K562 (cell line): ENCODE measurements around the gene GYG2. TPM values are rescaled to one million over a fixed set of nuclear protein-coding genes. Genes with fewer than 3 reads are reported as not detected.

ENCODE experiments used
- ATAC-seq: fragments of 200-7000 bp; cut with Tn5 transposase; 3 replicates; pipeline ENCODE4 v1.9.1; 2020; ENCODE audit warnings: moderate library complexity
- BruUV-seq: library from RNA; stranded (reverse); fragments of 400-500 nt; replicated peaks from 2 replicates; lab custom pipeline; 2021; lab: Mats Ljungman, UMichigan
- CTCF ChIA-PET: fragments of 300-600 bp; formaldehyde crosslinking; extraction: SDS; loops from one replicate; lab custom pipeline; 2021; ENCODE audit warnings: low intra/inter-chr PET ratio; lab: Yijun Ruan, JAX
- POLR2A ChIA-PET: fragments of 300-600, 350-650 bp; sonication (Branson Sonifier 250); formaldehyde crosslinking; extraction: SDS; loops from one replicate; lab custom pipeline; 2021; ENCODE audit warnings: antibody characterized with exemption, inconsistent platforms; lab: Yijun Ruan, JAX
- DNase-seq, 4 experiments: peaks; one replicate each; pipeline versions ENCODE4 v3.0.0 to v3.0.0-alpha.2; 2011 to 2018; ENCODE audit warnings: low spot score in 3 of 4, mixed read lengths in 3 of 4; ENCODE audit errors: extremely low read depth in 1 of 4
- FAIRE-seq: peaks from 2 replicates; lab custom pipeline; 2011; peaks lifted over from hg19 to GRCh38; lab: Jason Lieb, UNC
- H2AFZ ChIP-seq: 2 replicates; pipeline ENCODE4 v1.6.0; 2011; ENCODE audit warnings: low read depth, low read length, control low read depth, inconsistent platforms
- H3K27ac ChIP-seq: fragments of 200-600 bp; 3 replicates; pipeline ENCODE4 v1.8.0; 2011; ENCODE audit warnings: low read depth, mild to moderate bottlenecking, control low read depth, inconsistent platforms, low read length, moderate library complexity, mixed read lengths; ENCODE audit errors: extremely low read depth
- H3K27me3 ChIP-seq, 2 experiments: fragments of 300-600 bp in 1 of 2; 2 replicates in 1 of 2; 3 replicates in 1 of 2; pipeline versions ENCODE4 v1.6.0 to v1.8.0; 2011; ENCODE audit warnings: inconsistent platforms in 2 of 2, low read length in 2 of 2, mild to moderate bottlenecking in 1 of 2, mixed read lengths in 1 of 2, moderate library complexity in 1 of 2; ENCODE audit not compliant: control insufficient read depth in 2 of 2, insufficient read depth in 2 of 2
- H3K36me3 ChIP-seq: fragments of 300-600 bp; 3 replicates; pipeline ENCODE4 v1.8.0; 2011; ENCODE audit warnings: mild to moderate bottlenecking, low read length, inconsistent platforms; ENCODE audit not compliant: control insufficient read depth, insufficient read depth
- H3K4me1 ChIP-seq, 2 experiments: fragments of 200-600 bp in 1 of 2; replicated peaks in 1 of 2; 2 replicates in 1 of 2; 3 replicates in 1 of 2; pipeline versions ENCODE4 v1.5.1 to v1.8.0; 2011; ENCODE audit warnings: inconsistent platforms in 2 of 2, low read length in 2 of 2, mild to moderate bottlenecking in 1 of 2, mixed read lengths in 1 of 2, moderate library complexity in 1 of 2; ENCODE audit not compliant: control insufficient read depth in 2 of 2, insufficient read depth in 2 of 2
- H3K4me2 ChIP-seq: 2 replicates; pipeline ENCODE4 v1.6.1; 2011; ENCODE audit warnings: low read length, control low read depth, inconsistent platforms, mixed read lengths; ENCODE audit not compliant: insufficient read depth
- H3K4me3 ChIP-seq: fragments of 200-600 bp; sonication (generic), shearing (Covaris generic); 2 replicates; pipeline ENCODE4 v1.5.1; 2016; ENCODE audit warnings: control low read depth, inconsistent platforms
- H3K79me2 ChIP-seq: fragments of 200-600 bp; 3 replicates; pipeline ENCODE4 v1.8.0; 2011; ENCODE audit warnings: low read length, inconsistent platforms; ENCODE audit not compliant: control insufficient read depth, insufficient read depth
- H3K9ac ChIP-seq, 2 experiments: 2 replicates each; pipeline versions ENCODE4 v1.6.0 to v1.6.1; 2011; ENCODE audit warnings: low read depth in 2 of 2, low read length in 2 of 2, control low read depth in 1 of 2, inconsistent platforms in 1 of 2, mild to moderate bottlenecking in 1 of 2, mixed read lengths in 1 of 2; ENCODE audit not compliant: insufficient read depth in 1 of 2
- H3K9me1 ChIP-seq: one replicate; pipeline ENCODE4 v1.6.0; 2011; ENCODE audit warnings: inconsistent platforms, mild to moderate bottlenecking, low read length, moderate library complexity; ENCODE audit not compliant: control insufficient read depth, insufficient read depth
- H3K9me3 ChIP-seq: replicated peaks from 2 replicates; pipeline ENCODE4 v1.5.1; 2011; ENCODE audit warnings: low read depth, low read length, inconsistent platforms; ENCODE audit not compliant: control insufficient read depth, insufficient read depth
- H4K20me1 ChIP-seq: replicated peaks from 2 replicates; pipeline ENCODE4 v1.6.1; 2011; ENCODE audit warnings: low read length, inconsistent platforms, mixed read lengths; ENCODE audit not compliant: control insufficient read depth, insufficient read depth
- ARID4B ChIP-seq: sonication (generic); formaldehyde crosslinking; IDR thresholded peaks from 2 replicates; pipeline ENCODE4 v1.8.0; 2022; ENCODE audit warnings: mild to moderate bottlenecking, missing genetic modification reagents
- CSDE1 ChIP-seq, 2 experiments: fragments of 450-650 bp; IDR thresholded peaks; 2 replicates each; pipeline ENCODE4 v1.6.1; 2016; ENCODE audit warnings: mild to moderate bottlenecking in 1 of 2
- DIDO1 ChIP-seq: fragments of 450-650 bp; IDR thresholded peaks from 2 replicates; pipeline ENCODE4 v1.6.1; 2016; ENCODE audit warnings: low read depth, missing biosample characterization, missing genetic modification characterization
- EZH2 ChIP-seq: IDR thresholded peaks from 2 replicates; pipeline ENCODE4 v1.6.1; 2012; ENCODE audit warnings: low read depth, mild to moderate bottlenecking, inconsistent platforms, low read length, borderline replicate concordance
- GTF2B ChIP-seq: IDR thresholded peaks from 2 replicates; pipeline ENCODE4 v1.6.1; 2011; ENCODE audit not compliant: insufficient read length; ENCODE audit errors: extremely low read depth
- HNRNPUL1 ChIP-seq: fragments of 200-400 bp; formaldehyde crosslinking; IDR thresholded peaks from 2 replicates; pipeline ENCODE4 v1.6.1; 2017; ENCODE audit warnings: low read length
- KDM2B ChIP-seq: fragments of 250-450 bp; sonication (Bioruptor Pico); IDR thresholded peaks from 2 replicates; pipeline ENCODE4 v1.8.0; 2021; ENCODE audit warnings: mild to moderate bottlenecking, moderate library complexity
- NCOA1 ChIP-seq: fragments of 450-650 bp; IDR thresholded peaks from 2 replicates; pipeline ENCODE4 v1.6.1; 2016; ENCODE audit warnings: low read depth
- NFIX ChIP-seq: fragments of 250-450 bp; sonication (Bioruptor Pico); IDR thresholded peaks from 2 replicates; pipeline ENCODE4 v1.4.0; 2020; ENCODE audit warnings: low read depth, mild to moderate bottlenecking, moderate library complexity
- PYGO2 ChIP-seq: fragments of 450-650 bp; IDR thresholded peaks from 2 replicates; pipeline ENCODE4 v1.6.1; 2016; ENCODE audit warnings: mild to moderate bottlenecking, missing genetic modification characterization, moderate library complexity, missing compliant biosample characterization
- RCOR1 ChIP-seq, 2 experiments: IDR thresholded peaks; 2 replicates each; pipeline ENCODE4 v1.6.1; 2012; ENCODE audit warnings: low read depth in 2 of 2, low read length in 2 of 2, borderline replicate concordance in 1 of 2, improper control_type of control experiment in 1 of 2
- SMARCA5 ChIP-seq: fragments of 450-650 bp; IDR thresholded peaks from 2 replicates; pipeline ENCODE4 v1.6.1; 2016
- SNIP1 ChIP-seq: fragments of 450-650 bp; IDR thresholded peaks from 2 replicates; pipeline ENCODE4 v1.7.1; 2017; ENCODE audit warnings: low read depth, mild to moderate bottlenecking
- SRF ChIP-seq, 2 experiments: fragments of 250-450, 450-650 bp in 1 of 2; sonication (Bioruptor Pico) in 1 of 2; sonication (generic) in 1 of 2; formaldehyde crosslinking; IDR thresholded peaks; 2 replicates each; pipeline versions ENCODE4 v1.5.0 to v1.5.1; 2020 to 2022; ENCODE audit warnings: mild to moderate bottlenecking in 1 of 2, missing genetic modification reagents in 1 of 2
- STAT5B ChIP-seq: fragments of 250-450 bp; sonication (Bioruptor Pico); IDR thresholded peaks from 2 replicates; pipeline ENCODE4 v1.8.0; 2021; ENCODE audit warnings: mild to moderate bottlenecking, inconsistent platforms
- TAF9B ChIP-seq: fragments of 450-650 bp; IDR thresholded peaks from 2 replicates; pipeline ENCODE4 v1.6.1; 2018; ENCODE audit warnings: mild to moderate bottlenecking; ENCODE audit not compliant: partially characterized antibody
- ZBED1 ChIP-seq: IDR thresholded peaks from 2 replicates; pipeline ENCODE4 v1.6.1; 2014
- ZBTB9 ChIP-seq: fragments of 450-650 bp; formaldehyde crosslinking; IDR thresholded peaks from 2 replicates; pipeline ENCODE4 v1.4.0; 2020; ENCODE audit warnings: mild to moderate bottlenecking, moderate library complexity
- ZNF184 ChIP-seq: sonication (generic); formaldehyde crosslinking; IDR thresholded peaks from 2 replicates; pipeline ENCODE4 v1.5.0; 2020; ENCODE audit warnings: missing genetic modification reagents
- WGBS: fragments of 100-300 bp; shearing (Covaris generic); methylation state at CpG from one replicate; pipeline ENCODE4 v1.1.6; 2016; ENCODE audit warnings: low coverage, mixed read lengths; ENCODE audit not compliant: insufficient coverage; ENCODE audit errors: missing lambda C conversion rate; 5-methylcytosine and 5-hydroxymethylcytosine counted together
- in situ Hi-C: fragments of 300-500 bp; cut with MboI; formaldehyde crosslinking; loops from 4 replicates; pipeline ENCODE4 v1.15.0; 2018; ENCODE audit warnings: inconsistent platforms, mixed read lengths
- intact Hi-C: fragments of 100-400 bp; cut with micrococcal nuclease; formaldehyde crosslinking; loops from 2 replicates; pipeline ENCODE4 v1.14.2; 2022
- polyA plus RNA-seq, 8 experiments: library from polyadenylated mRNA; depleted of rRNA in 4 of 8; stranded (reverse) in 5 of 8; unstranded in 3 of 8; fragments of >200 nt; fragmentation: Nextera tagmentation in 2 of 8; fragmentation: Illumina TruSeq in 1 of 8; extraction: Ambion mirVana in 2 of 8; extraction: Trizol in 1 of 8; gene quantifications; 2 replicates each; pipeline versions ENCODE4 v1.2.1 to v1.2.3, GENCODE V29; 2011 to 2014; ENCODE audit warnings: inconsistent platforms in 1 of 8, missing spikeins in 1 of 8
- total RNA-seq, 7 experiments: library from RNA; depleted of rRNA in 6 of 7; stranded (reverse); fragments of >200 nt in 6 of 7; fragmentation: Illumina TruSeq in 2 of 7; extraction: Trizol in 2 of 7; gene quantifications; 2 replicates each; pipeline versions ENCODE4 v1.2.1 to v1.2.3, GENCODE V29; 2011 to 2021; ENCODE audit warnings: low replicate concordance in 1 of 7

The GYG2 gene
- total and polyA plus RNA-seq, 9 of the 15 experiments (the other 6 are each of a cell fraction or from before 2014, with no cell fraction given): 0.24 to 4.4 (median 2.9) TPM

- H3K79me2 ChIP-seq: no peaks in the 10 kb centered on the region
- ChIA-PET CTCF (no interaction called here), POLR2A (no interaction called here)
- FAIRE-seq (no peak), ATAC-seq (no peak)
- H3K36me3 ChIP-seq: no peaks in the 10 kb centered on the region
- BruUV-seq: no TSS peak
- H3K4me3 ChIP-seq: no peak overlapping the region
- H3K9me1 ChIP-seq: no peaks in the 10 kb centered on the region
- peaks cover 3% of the 10 kb centered on the region; the same call in 1 of the 2 replicates for H3K9me3 ChIP-seq
- H3K27ac ChIP-seq: no peak overlapping the region
- TF ChIP-seq ARID4B (no peak), SRF (CRISPR knock-in tag; IDR thresholded peaks at IDR 0.05) (no peak), ZNF184 (CRISPR knock-in tag) (no peak), ZBTB9 (CRISPR knock-in tag) (no peak), SMARCA5 (no peak), HNRNPUL1 (no peak), ZBED1 (no peak), TAF9B (no peak), PYGO2 (tag) (no peak), EZH2 (no peak), STAT5B (CRISPR knock-in tag) (no peak), DIDO1 (tag) (no peak), NFIX (CRISPR knock-in tag) (no peak), KDM2B (CRISPR knock-in tag) (no peak), CSDE1 (IDR thresholded peaks at IDR 0.05) (no peak), NCOA1 (no peak), RCOR1 (IDR thresholded peaks at IDR 0.05; ENCODE audit: borderline replicate concordance in 1 of 2, low read depth in 2 of 2, low read length in 2 of 2) (no peak), GTF2B (no peak), SNIP1 (no peak)
- TF ChIP-seq, all 486 proteins: peak for 0
- Histone ChIP-seq H3K27me3 (no peaks in the 10 kb centered on the region), H2AFZ (no peak overlapping the region), H3K9ac (no peak overlapping the region), H4K20me1 (no peaks in the 10 kb centered on the region), H3K4me2 (no peak overlapping the region), H3K4me1 (no peaks in the 10 kb centered on the region)
- in situ Hi-C loops: no loop called here
- no peak for DNase-seq
- 7% methylated on average over 1 of the region's 1 CpG for WGBS
- intact Hi-C loops: no loop called here
These were observed 12.2 kb downstream of the GYG2 start for GRCh38 chrX:2840961-2841360.
